ENCODE results near the gene SYT6. TPM values are rescaled to one million over a fixed set of nuclear protein-coding genes. Genes with fewer than 3 reads are reported as not detected.

SYT6 gene
- total and polyA plus RNA-seq, 3 donors from 2014 or later: 0.43 to 0.78 (median 0.71) TPM

DNA sequence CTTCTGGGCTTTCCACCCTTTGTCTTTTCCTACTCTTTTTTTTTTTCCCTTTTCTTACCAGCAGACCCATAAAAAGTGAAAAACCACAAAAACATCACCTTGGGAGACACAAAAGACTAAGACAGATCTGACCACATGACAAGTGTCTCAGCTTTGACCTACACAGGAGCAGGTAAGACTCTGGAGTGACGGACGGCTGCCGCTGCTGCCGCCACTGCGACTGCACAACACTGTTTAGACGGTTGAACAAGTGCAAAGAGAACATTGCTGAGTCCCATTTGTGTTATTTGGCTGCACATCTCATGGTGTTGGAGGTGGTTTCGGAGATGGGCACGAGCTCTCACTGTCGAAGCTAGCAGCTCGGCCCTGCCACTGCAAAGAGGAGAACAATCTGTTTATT is 62.0 kb downstream of the SYT6 start:
- 90 to 92% methylated on average over 10 of the region's 10 CpGs for WGBS, 2 donors
- H3K9me3 ChIP-seq: no peaks in the 10 kb centered on the region
- no peak overlapping the region for H3K27ac ChIP-seq
- no peaks in the 10 kb centered on the region for H3K36me3 ChIP-seq (ENCODE audit: low read depth, missing control alignments)
- TF ChIP-seq POLR2A (IDR thresholded peaks at IDR 0.05): no peak
- TF ChIP-seq, protein P1, sequence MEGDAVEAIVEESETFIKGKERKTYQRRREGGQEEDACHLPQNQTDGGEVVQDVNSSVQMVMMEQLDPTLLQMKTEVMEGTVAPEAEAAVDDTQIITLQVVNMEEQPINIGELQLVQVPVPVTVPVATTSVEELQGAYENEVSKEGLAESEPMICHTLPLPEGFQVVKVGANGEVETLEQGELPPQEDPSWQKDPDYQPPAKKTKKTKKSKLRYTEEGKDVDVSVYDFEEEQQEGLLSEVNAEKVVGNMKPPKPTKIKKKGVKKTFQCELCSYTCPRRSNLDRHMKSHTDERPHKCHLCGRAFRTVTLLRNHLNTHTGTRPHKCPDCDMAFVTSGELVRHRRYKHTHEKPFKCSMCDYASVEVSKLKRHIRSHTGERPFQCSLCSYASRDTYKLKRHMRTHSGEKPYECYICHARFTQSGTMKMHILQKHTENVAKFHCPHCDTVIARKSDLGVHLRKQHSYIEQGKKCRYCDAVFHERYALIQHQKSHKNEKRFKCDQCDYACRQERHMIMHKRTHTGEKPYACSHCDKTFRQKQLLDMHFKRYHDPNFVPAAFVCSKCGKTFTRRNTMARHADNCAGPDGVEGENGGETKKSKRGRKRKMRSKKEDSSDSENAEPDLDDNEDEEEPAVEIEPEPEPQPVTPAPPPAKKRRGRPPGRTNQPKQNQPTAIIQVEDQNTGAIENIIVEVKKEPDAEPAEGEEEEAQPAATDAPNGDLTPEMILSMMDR (IDR thresholded peaks at IDR 0.05): no peak
- no peak for DNase-seq
- H3K4me3 ChIP-seq: no peak overlapping the region
- intact Hi-C loops (cut with DNase I; ENCODE audit: low total_unique reads): no loop called here
- H3K27me3 ChIP-seq: no peaks in the 10 kb centered on the region
- H3K4me1 ChIP-seq: no peaks in the 10 kb centered on the region

DNA sequence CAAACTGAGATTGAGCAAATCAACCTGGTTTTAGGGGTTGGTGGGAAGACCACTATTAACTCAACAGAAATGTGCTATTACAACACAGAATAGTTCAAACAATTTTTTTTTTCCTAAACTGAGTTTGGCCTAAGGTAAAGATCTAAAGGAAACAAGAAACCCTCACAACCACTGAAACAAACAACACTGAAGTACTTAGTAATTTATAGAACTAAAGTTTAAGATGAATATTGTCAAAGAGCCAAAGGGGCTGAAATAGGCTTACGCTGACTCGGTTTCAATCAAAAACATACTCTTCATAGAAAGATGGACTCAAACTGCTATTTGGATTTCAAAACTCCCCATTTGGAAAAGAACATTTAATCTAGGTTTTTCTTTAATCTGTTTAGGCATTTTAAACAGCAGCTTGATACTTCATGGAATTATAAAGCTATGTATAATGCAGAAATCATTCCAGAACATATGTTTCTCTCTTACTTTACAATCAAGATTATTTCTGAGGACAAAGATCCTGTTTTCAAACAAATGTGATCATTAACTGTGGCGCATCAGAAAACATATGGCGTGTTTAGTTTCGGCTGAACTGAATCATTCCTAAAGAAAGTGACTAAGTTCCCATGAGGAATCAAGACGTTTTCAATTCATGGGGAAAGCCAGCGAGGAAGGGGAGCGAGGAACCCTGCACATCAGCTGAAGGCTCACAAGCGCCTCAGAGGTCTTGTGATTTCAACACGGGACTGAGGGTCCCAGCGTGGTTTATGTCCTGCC is 62.7 kb downstream of the SYT6 start:
- Histone ChIP-seq H3K27me3 (no peaks in the 10 kb centered on the region), H3K9me3 (no peaks in the 10 kb centered on the region), H3K4me3 (no peak overlapping the region), H3K4me1 (no peaks in the 10 kb centered on the region), H3K27ac (no peak overlapping the region), H3K36me3 (ENCODE audit: low read depth, missing control alignments) (no peaks in the 10 kb centered on the region)
- no peak for DNase-seq
- WGBS, 2 donors: 92 to 94% methylated on average over 11 of the region's 11 CpGs
- TF ChIP-seq, protein P1 (IDR thresholded peaks at IDR 0.05): no peak
- no peak for TF ChIP-seq POLR2A (IDR thresholded peaks at IDR 0.05)
- intact Hi-C loops (cut with DNase I; ENCODE audit: low total_unique reads): no loop called here

DNA sequence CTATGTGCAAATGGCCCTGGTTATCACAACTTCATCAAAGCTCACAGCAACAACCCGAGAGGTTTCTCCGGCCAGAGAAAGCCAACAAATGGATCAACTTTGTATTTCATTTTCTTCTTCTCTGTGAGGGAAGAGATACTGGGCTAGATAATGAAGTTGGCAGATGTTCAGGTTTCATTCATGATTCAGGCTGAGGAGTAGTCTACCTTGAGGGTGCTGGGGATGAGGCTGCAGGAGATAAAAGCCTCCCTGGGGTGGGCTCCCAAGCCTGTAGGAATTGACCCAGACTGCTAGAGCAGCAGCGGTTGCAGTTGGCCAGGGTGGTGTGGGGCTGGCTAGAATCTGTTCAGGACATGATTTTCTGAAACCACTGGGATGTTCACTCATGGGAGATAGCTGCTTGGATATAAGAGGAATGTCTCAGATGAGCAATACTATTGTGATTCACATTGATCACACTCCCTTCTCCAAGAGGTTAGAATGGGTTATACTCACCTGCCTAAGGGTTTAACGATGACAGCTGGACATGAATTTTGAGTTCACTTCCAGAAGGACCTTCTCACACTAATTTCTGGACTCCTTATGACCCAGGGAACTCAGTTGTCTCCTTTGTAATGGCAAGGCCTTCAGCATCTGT is 64.0 kb downstream of the SYT6 start:
- Histone ChIP-seq H3K4me3 (no peak overlapping the region), H3K9me3 (no peaks in the 10 kb centered on the region), H3K27me3 (no peaks in the 10 kb centered on the region), H3K4me1 (no peaks in the 10 kb centered on the region), H3K27ac (no peak overlapping the region), H3K36me3 (ENCODE audit: low read depth, missing control alignments) (no peaks in the 10 kb centered on the region)
- intact Hi-C loops (cut with DNase I; ENCODE audit: low total_unique reads): no loop called here
- TF ChIP-seq, protein P1 (IDR thresholded peaks at IDR 0.05): no peak
- TF ChIP-seq POLR2A (IDR thresholded peaks at IDR 0.05): no peak
- DNase-seq: no peak
- WGBS, 2 donors: 83% methylated on average over 4 of the region's 4 CpGs

GRCh38 chr1:114088392-114089299 is 65.0 kb downstream of the SYT6 start:
- no peaks in the 10 kb centered on the region for H3K9me3 ChIP-seq
- TF ChIP-seq, protein P1 (IDR thresholded peaks at IDR 0.05): no peak
- TF ChIP-seq POLR2A (IDR thresholded peaks at IDR 0.05): no peak
- 62 to 69% methylated on average over 12 to 13 of the region's 13 CpGs for WGBS, 2 donors

More at GRCh38 chr1:114088392-114089299, 65.0 kb downstream of the SYT6 start:
- Histone ChIP-seq H3K27ac (no peak overlapping the region), H3K27me3 (no peaks in the 10 kb centered on the region), H3K36me3 (ENCODE audit: low read depth, missing control alignments) (no peaks in the 10 kb centered on the region), H3K4me3 (no peak overlapping the region), H3K4me1 (no peaks in the 10 kb centered on the region)
- DNase-seq: no peak
- intact Hi-C loops (cut with DNase I; ENCODE audit: low total_unique reads): no loop called here

Data from testis (tissue), 3 donors.